NCI-H128 (cell line): ENCODE measurements around the gene IGF2BP2.
"Not testable (repeated sequence)": the region's sequence is repeated elsewhere in the genome, so short reads cannot be mapped to it uniquely, and the experiment has no call there.

Experiments
- DNase-seq: peaks from one replicate; lab custom pipeline; 2025; ENCODE audit not compliant: unreplicated experiment; lab: John Stamatoyannopoulos, UW

IGF2BP2 gene

GRCh38 chr3:185716436-185717108 is 108.3 kb downstream of the IGF2BP2 start:
- DNase-seq: no peak

GRCh38 chr3:185715091-185715490 is 109.8 kb downstream of the IGF2BP2 start:
- no peak for DNase-seq

- DNase-seq: no peak
These were observed 110.8 kb downstream of the IGF2BP2 start for GRCh38 chr3:185714085-185714484.

GRCh38 chr3:185713015-185713414 is 111.8 kb downstream of the IGF2BP2 start:
- DNase-seq: no peak

GRCh38 chr3:185712337-185712736 is 112.5 kb downstream of the IGF2BP2 start:
- no peak for DNase-seq

- DNase-seq: no peak
These were observed 113.5 kb downstream of the IGF2BP2 start for GRCh38 chr3:185711255-185711870.

- DNase-seq: no peak
These were observed 115.4 kb downstream of the IGF2BP2 start for GRCh38 chr3:185709251-185709955.

GRCh38 chr3:185708392-185708791 is 116.5 kb downstream of the IGF2BP2 start:
- DNase-seq: no peak

GRCh38 chr3:185705498-185705897 is 119.3 kb downstream of the IGF2BP2 start:
- DNase-seq: no peak

GRCh38 chr3:185702262-185703225 is 122.3 kb downstream of the IGF2BP2 start:
- DNase-seq: no peak

- DNase-seq: no peak
These were observed 123.1 kb downstream of the IGF2BP2 start for GRCh38 chr3:185701611-185702261.

- DNase-seq: no peak
These were observed 124.9 kb downstream of the IGF2BP2 start for GRCh38 chr3:185699927-185700326.

GRCh38 chr3:185697228-185697627 is 127.6 kb downstream of the IGF2BP2 start:
- not testable (repeated sequence) for DNase-seq

GRCh38 chr3:185696039-185696438 is 128.8 kb downstream of the IGF2BP2 start:
- no peak for DNase-seq

GRCh38 chr3:185693985-185694653 is 130.7 kb downstream of the IGF2BP2 start:
- no peak for DNase-seq

- no peak for DNase-seq
These were observed 133.2 kb downstream of the IGF2BP2 start for GRCh38 chr3:185691622-185692021.

- no peak for DNase-seq
These were observed 137.5 kb downstream of the IGF2BP2 start for GRCh38 chr3:185687271-185687878.

- no peak for DNase-seq
These were observed 139.4 kb downstream of the IGF2BP2 start for GRCh38 chr3:185685231-185686035.

- DNase-seq: no peak
These were observed 144.6 kb downstream of the IGF2BP2 start for GRCh38 chr3:185680231-185680630.
